K562 (cell line): ENCODE data around the gene SPINK9. TPM values are rescaled to one million over a fixed set of nuclear protein-coding genes. Genes with fewer than 3 reads are reported as not detected.

ENCODE experiments used
- ATAC-seq: fragments of 200-7000 bp; cut with Tn5 transposase; 3 replicates; pipeline ENCODE4 v1.9.1; 2020; ENCODE audit warnings: moderate library complexity
- BruUV-seq: library from RNA; stranded (reverse); fragments of 400-500 nt; replicated peaks from 2 replicates; lab custom pipeline; 2021; lab: Mats Ljungman, UMichigan
- CTCF ChIA-PET: fragments of 300-600 bp; formaldehyde crosslinking; extraction: SDS; loops from one replicate; lab custom pipeline; 2021; ENCODE audit warnings: low intra/inter-chr PET ratio; lab: Yijun Ruan, JAX
- POLR2A ChIA-PET: fragments of 300-600, 350-650 bp; sonication (Branson Sonifier 250); formaldehyde crosslinking; extraction: SDS; loops from one replicate; lab custom pipeline; 2021; ENCODE audit warnings: antibody characterized with exemption, inconsistent platforms; lab: Yijun Ruan, JAX
- DNase-seq, 4 experiments: peaks; one replicate each; pipeline versions ENCODE4 v3.0.0 to v3.0.0-alpha.2; 2011 to 2018; ENCODE audit warnings: low spot score in 3 of 4, mixed read lengths in 3 of 4; ENCODE audit errors: extremely low read depth in 1 of 4
- FAIRE-seq: peaks from 2 replicates; lab custom pipeline; 2011; peaks lifted over from hg19 to GRCh38; lab: Jason Lieb, UNC
- H2AFZ ChIP-seq: 2 replicates; pipeline ENCODE4 v1.6.0; 2011; ENCODE audit warnings: low read depth, low read length, control low read depth, inconsistent platforms
- H3K27ac ChIP-seq: fragments of 200-600 bp; 3 replicates; pipeline ENCODE4 v1.8.0; 2011; ENCODE audit warnings: low read depth, mild to moderate bottlenecking, control low read depth, inconsistent platforms, low read length, moderate library complexity, mixed read lengths; ENCODE audit errors: extremely low read depth
- H3K27me3 ChIP-seq, 2 experiments: fragments of 300-600 bp in 1 of 2; 2 replicates in 1 of 2; 3 replicates in 1 of 2; pipeline versions ENCODE4 v1.6.0 to v1.8.0; 2011; ENCODE audit warnings: inconsistent platforms in 2 of 2, low read length in 2 of 2, mild to moderate bottlenecking in 1 of 2, mixed read lengths in 1 of 2, moderate library complexity in 1 of 2; ENCODE audit not compliant: control insufficient read depth in 2 of 2, insufficient read depth in 2 of 2
- H3K36me3 ChIP-seq: fragments of 300-600 bp; 3 replicates; pipeline ENCODE4 v1.8.0; 2011; ENCODE audit warnings: mild to moderate bottlenecking, low read length, inconsistent platforms; ENCODE audit not compliant: control insufficient read depth, insufficient read depth
- H3K4me1 ChIP-seq, 2 experiments: fragments of 200-600 bp in 1 of 2; replicated peaks in 1 of 2; 2 replicates in 1 of 2; 3 replicates in 1 of 2; pipeline versions ENCODE4 v1.5.1 to v1.8.0; 2011; ENCODE audit warnings: inconsistent platforms in 2 of 2, low read length in 2 of 2, mild to moderate bottlenecking in 1 of 2, mixed read lengths in 1 of 2, moderate library complexity in 1 of 2; ENCODE audit not compliant: control insufficient read depth in 2 of 2, insufficient read depth in 2 of 2
- H3K4me2 ChIP-seq: 2 replicates; pipeline ENCODE4 v1.6.1; 2011; ENCODE audit warnings: low read length, control low read depth, inconsistent platforms, mixed read lengths; ENCODE audit not compliant: insufficient read depth
- H3K4me3 ChIP-seq: fragments of 200-600 bp; sonication (generic), shearing (Covaris generic); 2 replicates; pipeline ENCODE4 v1.5.1; 2016; ENCODE audit warnings: control low read depth, inconsistent platforms
- H3K79me2 ChIP-seq: fragments of 200-600 bp; 3 replicates; pipeline ENCODE4 v1.8.0; 2011; ENCODE audit warnings: low read length, inconsistent platforms; ENCODE audit not compliant: control insufficient read depth, insufficient read depth
- H3K9ac ChIP-seq, 2 experiments: 2 replicates each; pipeline versions ENCODE4 v1.6.0 to v1.6.1; 2011; ENCODE audit warnings: low read depth in 2 of 2, low read length in 2 of 2, control low read depth in 1 of 2, inconsistent platforms in 1 of 2, mild to moderate bottlenecking in 1 of 2, mixed read lengths in 1 of 2; ENCODE audit not compliant: insufficient read depth in 1 of 2
- H3K9me1 ChIP-seq: one replicate; pipeline ENCODE4 v1.6.0; 2011; ENCODE audit warnings: inconsistent platforms, mild to moderate bottlenecking, low read length, moderate library complexity; ENCODE audit not compliant: control insufficient read depth, insufficient read depth
- H3K9me3 ChIP-seq: replicated peaks from 2 replicates; pipeline ENCODE4 v1.5.1; 2011; ENCODE audit warnings: low read depth, low read length, inconsistent platforms; ENCODE audit not compliant: control insufficient read depth, insufficient read depth
- H4K20me1 ChIP-seq: replicated peaks from 2 replicates; pipeline ENCODE4 v1.6.1; 2011; ENCODE audit warnings: low read length, inconsistent platforms, mixed read lengths; ENCODE audit not compliant: control insufficient read depth, insufficient read depth
- HDAC6 ChIP-seq: IDR thresholded peaks from 2 replicates; pipeline ENCODE4 v1.6.1; 2012; ENCODE audit warnings: low read depth, mild to moderate bottlenecking, control low read depth, inconsistent platforms, low read length, moderate library complexity
- L3MBTL2 ChIP-seq: fragments of 450-650 bp; IDR thresholded peaks from 2 replicates; pipeline ENCODE4 v1.6.1; 2016; ENCODE audit warnings: mild to moderate bottlenecking, moderate library complexity
- LARP7 ChIP-seq: fragments of 450-650 bp; IDR thresholded peaks from 2 replicates; pipeline ENCODE4 v1.6.1; 2016
- NEUROD1 ChIP-seq: fragments of 150-350 bp; IDR thresholded peaks from 2 replicates; pipeline ENCODE4 v1.6.1; 2014; ENCODE audit warnings: borderline replicate concordance, low read length, low read depth; ENCODE audit not compliant: partially characterized antibody
- SMAD2 ChIP-seq: fragments of 150-350 bp; IDR thresholded peaks from 2 replicates; pipeline ENCODE4 v1.6.1; 2014; ENCODE audit warnings: low read depth, mild to moderate bottlenecking, low read length
- TAF9B ChIP-seq: fragments of 450-650 bp; IDR thresholded peaks from 2 replicates; pipeline ENCODE4 v1.6.1; 2018; ENCODE audit warnings: mild to moderate bottlenecking; ENCODE audit not compliant: partially characterized antibody
- ZBTB17 ChIP-seq: fragments of 450-650 bp; formaldehyde crosslinking; IDR thresholded peaks from 2 replicates; pipeline ENCODE4 v1.4.0; 2020; ENCODE audit warnings: mild to moderate bottlenecking
- ZNF274 ChIP-seq: IDR thresholded peaks from 2 replicates; pipeline ENCODE4 v1.6.1; 2011; ENCODE audit warnings: low read depth, mild to moderate bottlenecking, low read length, moderate library complexity, borderline replicate concordance
- WGBS: fragments of 100-300 bp; shearing (Covaris generic); methylation state at CpG from one replicate; pipeline ENCODE4 v1.1.6; 2016; ENCODE audit warnings: low coverage, mixed read lengths; ENCODE audit not compliant: insufficient coverage; ENCODE audit errors: missing lambda C conversion rate; 5-methylcytosine and 5-hydroxymethylcytosine counted together
- in situ Hi-C: fragments of 300-500 bp; cut with MboI; formaldehyde crosslinking; loops from 4 replicates; pipeline ENCODE4 v1.15.0; 2018; ENCODE audit warnings: inconsistent platforms, mixed read lengths
- intact Hi-C: fragments of 100-400 bp; cut with micrococcal nuclease; formaldehyde crosslinking; loops from 2 replicates; pipeline ENCODE4 v1.14.2; 2022
- polyA plus RNA-seq, 8 experiments: library from polyadenylated mRNA; depleted of rRNA in 4 of 8; stranded (reverse) in 5 of 8; unstranded in 3 of 8; fragments of >200 nt; fragmentation: Nextera tagmentation in 2 of 8; fragmentation: Illumina TruSeq in 1 of 8; extraction: Ambion mirVana in 2 of 8; extraction: Trizol in 1 of 8; gene quantifications; 2 replicates each; pipeline versions ENCODE4 v1.2.1 to v1.2.3, GENCODE V29; 2011 to 2014; ENCODE audit warnings: inconsistent platforms in 1 of 8, missing spikeins in 1 of 8
- total RNA-seq, 7 experiments: library from RNA; depleted of rRNA in 6 of 7; stranded (reverse); fragments of >200 nt in 6 of 7; fragmentation: Illumina TruSeq in 2 of 7; extraction: Trizol in 2 of 7; gene quantifications; 2 replicates each; pipeline versions ENCODE4 v1.2.1 to v1.2.3, GENCODE V29; 2011 to 2021; ENCODE audit warnings: low replicate concordance in 1 of 7
- TF ChIP-seq, protein P1 (sequence below): fragments of 200-800 bp; sonication (Bioruptor generic); IDR thresholded peaks from 2 replicates; pipeline ENCODE4 v1.6.1; 2017; ENCODE audit warnings: missing genetic modification characterization, missing compliant biosample characterization
- TF ChIP-seq, protein P2 (sequence below): fragments of 450-650 bp; IDR thresholded peaks from 2 replicates; pipeline ENCODE4 v1.6.1; 2016; ENCODE audit warnings: antibody characterized with exemption
- TF ChIP-seq, protein P3 (sequence below): fragments of 250-450 bp; sonication (Bioruptor Pico); IDR thresholded peaks from 2 replicates; pipeline ENCODE4 v1.5.0; 2022; ENCODE audit warnings: mild to moderate bottlenecking

SPINK9 gene
- total and polyA plus RNA-seq, 9 of the 15 experiments (the other 6 are each of a cell fraction or from before 2014, with no cell fraction given) = not detected

DNA sequence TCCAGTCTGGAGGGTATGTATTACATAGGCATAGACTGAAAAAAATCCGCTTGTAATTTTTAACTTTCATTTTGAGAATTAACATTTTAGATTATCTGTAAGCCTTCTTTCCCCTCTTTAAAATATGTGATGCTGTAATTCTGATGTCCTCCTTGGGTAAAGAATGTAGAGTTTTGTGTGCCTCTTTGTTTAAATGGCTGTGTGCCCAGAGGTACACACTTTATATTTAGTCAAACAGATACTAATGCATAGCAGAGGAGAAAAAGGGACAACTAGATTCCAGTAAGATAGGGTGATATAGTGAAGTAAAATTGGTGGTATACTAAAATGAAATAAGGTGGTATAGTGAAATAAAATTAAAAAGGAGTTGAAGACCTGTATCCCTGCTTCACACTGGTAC, 49.7 kb downstream of the SPINK9 start:
- no TSS peak for BruUV-seq
- H2AFZ ChIP-seq = no peak overlapping the region
- WGBS = 47% methylated on average over 1 of the region's 1 CpG
- H3K9me1 ChIP-seq = no peaks in the 10 kb centered on the region
- FAIRE-seq = no peak
- in situ Hi-C loops = no loop called here
- H3K9ac ChIP-seq = peak overlapping the region in 1 of 2 experiments; percentile 98; a peak in 1 of 4 replicates
- H3K4me2 ChIP-seq = peak overlapping the region; percentile 100
- peaks cover 7 to 17% of the 10 kb centered on the region in 2 experiments; a peak in 3 of 5 replicates for H3K4me1 ChIP-seq
- H3K27ac ChIP-seq = no peak overlapping the region
- no peaks in the 10 kb centered on the region for H3K27me3 ChIP-seq
- peaks cover 13% of the 10 kb centered on the region for H3K36me3 ChIP-seq
- TF ChIP-seq, protein P1, sequence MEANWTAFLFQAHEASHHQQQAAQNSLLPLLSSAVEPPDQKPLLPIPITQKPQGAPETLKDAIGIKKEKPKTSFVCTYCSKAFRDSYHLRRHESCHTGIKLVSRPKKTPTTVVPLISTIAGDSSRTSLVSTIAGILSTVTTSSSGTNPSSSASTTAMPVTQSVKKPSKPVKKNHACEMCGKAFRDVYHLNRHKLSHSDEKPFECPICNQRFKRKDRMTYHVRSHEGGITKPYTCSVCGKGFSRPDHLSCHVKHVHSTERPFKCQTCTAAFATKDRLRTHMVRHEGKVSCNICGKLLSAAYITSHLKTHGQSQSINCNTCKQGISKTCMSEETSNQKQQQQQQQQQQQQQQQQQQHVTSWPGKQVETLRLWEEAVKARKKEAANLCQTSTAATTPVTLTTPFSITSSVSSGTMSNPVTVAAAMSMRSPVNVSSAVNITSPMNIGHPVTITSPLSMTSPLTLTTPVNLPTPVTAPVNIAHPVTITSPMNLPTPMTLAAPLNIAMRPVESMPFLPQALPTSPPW (CRISPR knock-in tag) = no peak
- TF ChIP-seq TAF9B = no peak
- POLR2A ChIA-PET = interaction anchor here (0.7 to 1.5 kb wide), 3 partner anchors 8 to 862 kb away, joined by 4 to 8 read pairs (median 4); no protein-coding TSS in a partner anchor
- H3K4me3 ChIP-seq = peak overlapping the region; percentile 83; the same call in 1 of the 2 replicates
- H3K79me2 ChIP-seq = peaks cover 51% of the 10 kb centered on the region
- ATAC-seq = no peak
- no peak for DNase-seq
- H4K20me1 ChIP-seq = no peaks in the 10 kb centered on the region; the same call in 1 of the 2 replicates
- intact Hi-C loops = no loop called here
- H3K9me3 ChIP-seq = no peaks in the 10 kb centered on the region
- CTCF ChIA-PET = no interaction called here

DNA sequence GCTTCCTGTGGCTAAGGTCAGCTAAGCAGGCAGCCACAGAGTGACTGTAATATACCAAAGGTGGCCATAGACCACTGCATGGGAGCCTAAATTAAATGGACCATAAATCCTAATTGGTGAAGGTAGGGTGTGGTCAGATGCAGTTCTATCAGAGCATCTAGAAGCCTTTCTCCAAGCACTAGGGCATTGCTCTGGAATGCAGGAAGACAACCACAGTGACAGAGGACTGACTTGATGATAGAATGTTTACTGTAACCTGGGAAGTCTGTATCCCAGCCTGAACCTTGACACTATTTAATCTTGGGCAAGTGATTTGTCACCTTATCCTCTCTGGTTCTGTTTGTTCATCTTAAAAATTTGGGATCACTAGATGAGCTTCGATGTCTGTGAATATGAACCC, 50.7 kb downstream of the SPINK9 start:
- Histone ChIP-seq H3K4me1 (peaks cover 7 to 20% of the 10 kb centered on the region in 2 experiments; a peak in 3 of 5 replicates), H3K27me3 (no peaks in the 10 kb centered on the region), H3K9me3 (no peaks in the 10 kb centered on the region), H3K27ac (no peak overlapping the region), H3K79me2 (peaks cover 57% of the 10 kb centered on the region), H3K4me2 (0 out of 2 replicates have a peak overlapping the region, but pooled peaks have one; percentile 15), H3K4me3 (no peak overlapping the region), H3K36me3 (peaks cover 13% of the 10 kb centered on the region), H4K20me1 (no peaks in the 10 kb centered on the region; the same call in 1 of the 2 replicates), H3K9me1 (no peaks in the 10 kb centered on the region), H2AFZ (no peak overlapping the region), H3K9ac (no peak overlapping the region)
- intact Hi-C loops (no loop called here), in situ Hi-C loops (no loop called here)
- POLR2A ChIA-PET = no interaction called here
- no peak for FAIRE-seq
- BruUV-seq = no TSS peak
- WGBS = 100% methylated on average over 1 of the region's 1 CpG
- no peak for ATAC-seq
- DNase-seq = no peak
- CTCF ChIA-PET = no interaction called here
- TF ChIP-seq L3MBTL2 (no peak), LARP7 (no peak), NEUROD1 (no peak), ZNF274 (no peak), SMAD2 (no peak), ZBTB17 (CRISPR knock-in tag) (no peak), HDAC6 (no peak)
- TF ChIP-seq, protein P2, sequence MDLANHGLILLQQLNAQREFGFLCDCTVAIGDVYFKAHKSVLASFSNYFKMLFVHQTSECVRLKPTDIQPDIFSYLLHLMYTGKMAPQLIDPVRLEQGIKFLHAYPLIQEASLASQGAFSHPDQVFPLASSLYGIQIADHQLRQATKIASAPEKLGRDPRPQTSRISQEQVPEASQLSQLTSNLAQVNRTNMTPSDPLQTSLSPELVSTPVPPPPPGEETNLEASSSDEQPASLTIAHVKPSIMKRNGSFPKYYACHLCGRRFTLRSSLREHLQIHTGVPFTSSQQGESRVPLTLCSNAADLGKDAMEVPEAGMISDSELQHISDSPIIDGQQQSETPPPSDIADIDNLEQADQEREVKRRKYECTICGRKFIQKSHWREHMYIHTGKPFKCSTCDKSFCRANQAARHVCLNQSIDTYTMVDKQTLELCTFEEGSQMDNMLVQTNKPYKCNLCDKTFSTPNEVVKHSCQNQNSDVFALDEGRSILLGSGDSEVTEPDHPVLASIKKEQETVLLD = no peak
- TF ChIP-seq, protein P3, sequence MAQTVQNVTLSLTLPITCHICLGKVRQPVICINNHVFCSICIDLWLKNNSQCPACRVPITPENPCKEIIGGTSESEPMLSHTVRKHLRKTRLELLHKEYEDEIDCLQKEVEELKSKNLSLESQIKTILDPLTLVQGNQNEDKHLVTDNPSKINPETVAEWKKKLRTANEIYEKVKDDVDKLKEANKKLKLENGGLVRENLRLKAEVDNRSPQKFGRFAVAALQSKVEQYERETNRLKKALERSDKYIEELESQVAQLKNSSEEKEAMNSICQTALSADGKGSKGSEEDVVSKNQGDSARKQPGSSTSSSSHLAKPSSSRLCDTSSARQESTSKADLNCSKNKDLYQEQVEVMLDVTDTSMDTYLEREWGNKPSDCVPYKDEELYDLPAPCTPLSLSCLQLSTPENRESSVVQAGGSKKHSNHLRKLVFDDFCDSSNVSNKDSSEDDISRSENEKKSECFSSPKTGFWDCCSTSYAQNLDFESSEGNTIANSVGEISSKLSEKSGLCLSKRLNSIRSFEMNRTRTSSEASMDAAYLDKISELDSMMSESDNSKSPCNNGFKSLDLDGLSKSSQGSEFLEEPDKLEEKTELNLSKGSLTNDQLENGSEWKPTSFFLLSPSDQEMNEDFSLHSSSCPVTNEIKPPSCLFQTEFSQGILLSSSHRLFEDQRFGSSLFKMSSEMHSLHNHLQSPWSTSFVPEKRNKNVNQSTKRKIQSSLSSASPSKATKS (CRISPR knock-in tag) = no peak
